ENCODE measurements around the gene DIPK1B.

GRCh38 chr9:136700304-136700703 is 12.1 kb upstream of the DIPK1B start:
- TF ChIP-seq, protein P1, sequence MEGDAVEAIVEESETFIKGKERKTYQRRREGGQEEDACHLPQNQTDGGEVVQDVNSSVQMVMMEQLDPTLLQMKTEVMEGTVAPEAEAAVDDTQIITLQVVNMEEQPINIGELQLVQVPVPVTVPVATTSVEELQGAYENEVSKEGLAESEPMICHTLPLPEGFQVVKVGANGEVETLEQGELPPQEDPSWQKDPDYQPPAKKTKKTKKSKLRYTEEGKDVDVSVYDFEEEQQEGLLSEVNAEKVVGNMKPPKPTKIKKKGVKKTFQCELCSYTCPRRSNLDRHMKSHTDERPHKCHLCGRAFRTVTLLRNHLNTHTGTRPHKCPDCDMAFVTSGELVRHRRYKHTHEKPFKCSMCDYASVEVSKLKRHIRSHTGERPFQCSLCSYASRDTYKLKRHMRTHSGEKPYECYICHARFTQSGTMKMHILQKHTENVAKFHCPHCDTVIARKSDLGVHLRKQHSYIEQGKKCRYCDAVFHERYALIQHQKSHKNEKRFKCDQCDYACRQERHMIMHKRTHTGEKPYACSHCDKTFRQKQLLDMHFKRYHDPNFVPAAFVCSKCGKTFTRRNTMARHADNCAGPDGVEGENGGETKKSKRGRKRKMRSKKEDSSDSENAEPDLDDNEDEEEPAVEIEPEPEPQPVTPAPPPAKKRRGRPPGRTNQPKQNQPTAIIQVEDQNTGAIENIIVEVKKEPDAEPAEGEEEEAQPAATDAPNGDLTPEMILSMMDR (IDR thresholded peaks at IDR 0.05), result no peak
- TF ChIP-seq POLR2A (IDR thresholded peaks at IDR 0.05), result no peak
- TF ChIP-seq EP300 (IDR thresholded peaks at IDR 0.05), result no peak
